IMR-90 (cell line): Measurements from ENCODE around the gene TANGO6. TPM values are rescaled to one million over a fixed set of nuclear protein-coding genes. Genes with fewer than 3 reads are reported as not detected.

Experiments
- ATAC-seq: fragments of 200-7000 bp; cut with Tn5 transposase; 2 replicates; pipeline ENCODE4 v1.9.1; 2020; ENCODE audit warnings: low read depth, mild to moderate bottlenecking, moderate library complexity
- BruUV-seq: library from RNA; stranded (reverse); fragments of 400-500 nt; replicated peaks from 2 replicates; lab custom pipeline; 2021; lab: Mats Ljungman, UMichigan
- CTCF ChIA-PET: fragments of 300-600 bp; formaldehyde crosslinking; extraction: SDS; loops from one replicate; lab custom pipeline; 2021; ENCODE audit warnings: antibody characterized with exemption; lab: Yijun Ruan, JAX
- POLR2A ChIA-PET: fragments of 300-600 bp; sonication (Branson Sonifier 250); formaldehyde crosslinking; loops from one replicate; lab custom pipeline; 2022; ENCODE audit warnings: antibody characterized with exemption; ENCODE audit not compliant: unreplicated experiment; lab: Charles Lee
- DNase-seq: peaks from one replicate; pipeline ENCODE4 v3.0.0; 2013
- H2AFZ ChIP-seq: replicated peaks from 2 replicates; pipeline ENCODE3; 2013; ENCODE audit warnings: low read length, mild to moderate bottlenecking; ENCODE audit not compliant: poor library complexity
- H2AK5ac ChIP-seq: 2 replicates; pipeline ENCODE4 v1.6.1; 2013; ENCODE audit warnings: low read depth, low read length, inconsistent platforms
- H2AK9ac ChIP-seq: replicated peaks from 2 replicates; pipeline ENCODE3; 2013; ENCODE audit warnings: mild to moderate bottlenecking, low read depth, low read length, moderate library complexity; ENCODE audit not compliant: poor library complexity
- H2BK120ac ChIP-seq: 2 replicates; pipeline ENCODE4 v1.6.1; 2013; ENCODE audit warnings: low read depth, low read length, inconsistent platforms
- H2BK15ac ChIP-seq: 3 replicates; pipeline ENCODE4 v1.6.1; 2013; ENCODE audit warnings: low read depth, low read length, inconsistent platforms
- H2BK20ac ChIP-seq: 2 replicates; pipeline ENCODE4 v1.6.1; 2013; ENCODE audit warnings: low read depth, mild to moderate bottlenecking, inconsistent platforms, low read length, moderate library complexity
- H2BK5ac ChIP-seq: 2 replicates; pipeline ENCODE4 v1.6.1; 2013; ENCODE audit warnings: mild to moderate bottlenecking, low read depth, low read length, inconsistent platforms; ENCODE audit not compliant: poor library complexity, severe bottlenecking
- H3K14ac ChIP-seq: replicated peaks from 2 replicates; pipeline ENCODE4 v1.6.1; 2013; ENCODE audit warnings: low read depth, low read length, inconsistent platforms
- H3K18ac ChIP-seq: 2 replicates; pipeline ENCODE4 v1.6.1; 2013; ENCODE audit warnings: low read depth, low read length, control low read depth
- H3K23ac ChIP-seq: 2 replicates; pipeline ENCODE4 v1.6.1; 2013; ENCODE audit warnings: low read depth, low read length, inconsistent platforms
- H3K27ac ChIP-seq: 2 replicates; pipeline ENCODE4 v1.5.1; 2013; ENCODE audit warnings: mild to moderate bottlenecking, control low read depth, low read length; ENCODE audit not compliant: insufficient read depth
- H3K27me3 ChIP-seq: 2 replicates; pipeline ENCODE4 v1.6.1; 2013; ENCODE audit warnings: low read length; ENCODE audit not compliant: control insufficient read depth, insufficient read depth
- H3K36me3 ChIP-seq: 2 replicates; pipeline ENCODE4 v1.6.1; 2013; ENCODE audit warnings: low read length, mixed read lengths; ENCODE audit not compliant: control insufficient read depth, insufficient read depth
- H3K4ac ChIP-seq: 2 replicates; pipeline ENCODE4 v1.6.1; 2013; ENCODE audit warnings: low read depth, low read length, inconsistent platforms
- H3K4me1 ChIP-seq: 2 replicates; pipeline ENCODE4 v1.6.1; 2013; ENCODE audit warnings: low read length, mixed read lengths; ENCODE audit not compliant: control insufficient read depth, insufficient read depth
- H3K4me2 ChIP-seq: 2 replicates; pipeline ENCODE4 v1.6.1; 2013; ENCODE audit warnings: low read depth, mild to moderate bottlenecking, control low read depth, low read length, moderate library complexity
- H3K4me3 ChIP-seq: 2 replicates; pipeline ENCODE4 v1.5.1; 2013; ENCODE audit warnings: low read depth, mild to moderate bottlenecking, control low read depth, low read length, moderate library complexity; ENCODE audit not compliant: insufficient read depth
- H3K56ac ChIP-seq: 2 replicates; pipeline ENCODE4 v1.6.1; 2013; ENCODE audit warnings: low read length, inconsistent platforms; ENCODE audit not compliant: insufficient read depth; ENCODE audit errors: extremely low read depth
- H3K79me1 ChIP-seq, 2 experiments: 2 replicates each; pipeline ENCODE4 v1.6.1; 2013; ENCODE audit warnings: low read length in 2 of 2, inconsistent platforms in 1 of 2, low read depth in 1 of 2
- H3K9ac ChIP-seq: 2 replicates; pipeline ENCODE4 v1.6.1; 2013; ENCODE audit warnings: low read depth, low read length, control low read depth
- H3K9me1 ChIP-seq: 2 replicates; pipeline ENCODE4 v1.6.1; 2013; ENCODE audit warnings: low read length, inconsistent platforms; ENCODE audit not compliant: insufficient read depth
- H3K9me3 ChIP-seq: 2 replicates; pipeline ENCODE4 v1.6.1; 2013; ENCODE audit warnings: low read length; ENCODE audit not compliant: control insufficient read depth, insufficient read depth
- H4K20me1 ChIP-seq: 2 replicates; pipeline ENCODE4 v1.6.1; 2013; ENCODE audit warnings: low read length, inconsistent platforms; ENCODE audit not compliant: insufficient read depth
- H4K5ac ChIP-seq: 2 replicates; pipeline ENCODE4 v1.6.1; 2013; ENCODE audit warnings: mild to moderate bottlenecking, low read depth, low read length, control low read depth
- H4K8ac ChIP-seq, 2 experiments: 2 replicates each; pipeline ENCODE4 v1.6.1; 2013; ENCODE audit warnings: low read depth in 2 of 2, low read length in 2 of 2, control low read depth in 1 of 2, inconsistent platforms in 1 of 2
- H4K91ac ChIP-seq: 2 replicates; pipeline ENCODE4 v1.6.1; 2013; ENCODE audit warnings: low read depth, low read length, inconsistent platforms; ENCODE audit not compliant: insufficient read depth
- BHLHE40 ChIP-seq: fragments of 150-350 bp; IDR thresholded peaks from 2 replicates; pipeline ENCODE4 v1.6.1; 2016; ENCODE audit warnings: mild to moderate bottlenecking, low read depth, low read length
- CEBPB ChIP-seq: IDR thresholded peaks from 2 replicates; pipeline ENCODE4 v1.6.1; 2012; ENCODE audit warnings: low read depth, low read length, improper control_type of control experiment
- CHD1 ChIP-seq: IDR thresholded peaks from 2 replicates; pipeline ENCODE4 v1.6.1; 2012; ENCODE audit warnings: low read depth, low read length, improper control_type of control experiment
- FOS ChIP-seq: fragments of 150-350 bp; IDR thresholded peaks from 2 replicates; pipeline ENCODE4 v1.6.1; 2016; ENCODE audit warnings: low read depth, low read length
- MAFK ChIP-seq: IDR thresholded peaks from 2 replicates; pipeline ENCODE4 v1.6.1; 2012; ENCODE audit warnings: low read depth, low read length, improper control_type of control experiment
- MAZ ChIP-seq: IDR thresholded peaks from 2 replicates; pipeline ENCODE4 v1.6.1; 2012; ENCODE audit warnings: low read depth, mild to moderate bottlenecking, low read length, improper control_type of control experiment, moderate library complexity, borderline replicate concordance
- NFE2L2 ChIP-seq: fragments of 150-350 bp; IDR thresholded peaks from 2 replicates; pipeline ENCODE4 v1.6.1; 2016; ENCODE audit warnings: low read depth, mild to moderate bottlenecking, low read length
- POLR2A ChIP-seq: IDR thresholded peaks from 2 replicates; pipeline ENCODE4 v1.6.1; 2012; ENCODE audit warnings: mild to moderate bottlenecking, low read depth, low read length
- RAD21 ChIP-seq: IDR thresholded peaks from 2 replicates; pipeline ENCODE4 v1.6.1; 2012; ENCODE audit warnings: low read length, improper control_type of control experiment
- SMC3 ChIP-seq: fragments of 150-350 bp; IDR thresholded peaks from 2 replicates; pipeline ENCODE4 v1.6.1; 2016; ENCODE audit warnings: low read depth, mild to moderate bottlenecking, antibody characterized with exemption, low read length, moderate library complexity
- WGBS, 2 experiments: methylation state at CpG; one replicate each; pipeline versions ENCODE4 v1.1.5 to v1.1.7; 2013; ENCODE audit warnings: missing lambda C conversion rate in 2 of 2; ENCODE audit not compliant: insufficient read length in 1 of 2; ENCODE audit errors: extremely low coverage in 2 of 2; 5-methylcytosine and 5-hydroxymethylcytosine counted together
- dilution Hi-C: fragments of 300-500 bp; cut with HindIII; formaldehyde crosslinking; loops from one replicate; pipeline ENCODE4 v1.14.3; 2018; ENCODE audit warnings: low sequenced_read_pairs; ENCODE audit not compliant: unreplicated experiment
- in situ Hi-C: fragments of 300-500 bp; cut with MboI; formaldehyde crosslinking; loops from 3 replicates; pipeline ENCODE4 v1.14.3; 2019; ENCODE audit warnings: low sequenced_read_pairs, inconsistent platforms, mixed read lengths
- intact Hi-C: fragments of 100-400 bp; cut with micrococcal nuclease; formaldehyde crosslinking; loops from 2 replicates; pipeline ENCODE4 v1.10.0; 2022
- polyA plus RNA-seq, 3 experiments: library from polyadenylated mRNA; depleted of rRNA; stranded (reverse); fragments of >200 nt; gene quantifications; 2 replicates each; pipeline ENCODE4 v1.2.3, GENCODE V29; 2012; ENCODE audit warnings: low replicate concordance in 1 of 3
- total RNA-seq: library from RNA; depleted of rRNA; stranded (reverse); fragments of >200 nt; gene quantifications from 2 replicates; pipeline ENCODE4 v1.2.3, GENCODE V29; 2012
- TF ChIP-seq, protein P1 (sequence below): fragments of 150-350 bp; IDR thresholded peaks from 2 replicates; pipeline ENCODE4 v1.6.1; 2016; ENCODE audit warnings: low read depth, mild to moderate bottlenecking, low read length, moderate library complexity, borderline replicate concordance
- TF ChIP-seq, protein P2 (sequence below): fragments of 150-350 bp; IDR thresholded peaks from 2 replicates; pipeline ENCODE4 v1.6.1; 2017; ENCODE audit warnings: mild to moderate bottlenecking, antibody characterized with exemption, low read length, low read depth
- TF ChIP-seq, protein P3 (sequence below): conservative IDR thresholded peaks from 2 replicates; pipeline ENCODE4 v1.5.1; 2012; ENCODE audit warnings: mild to moderate bottlenecking, low read depth, low read length, improper control_type of control experiment

Gene TANGO6
- total and polyA plus RNA-seq, 2 of the 4 experiments (the other 2 are of a cell fraction): 6.7 to 22.4 TPM

DNA sequence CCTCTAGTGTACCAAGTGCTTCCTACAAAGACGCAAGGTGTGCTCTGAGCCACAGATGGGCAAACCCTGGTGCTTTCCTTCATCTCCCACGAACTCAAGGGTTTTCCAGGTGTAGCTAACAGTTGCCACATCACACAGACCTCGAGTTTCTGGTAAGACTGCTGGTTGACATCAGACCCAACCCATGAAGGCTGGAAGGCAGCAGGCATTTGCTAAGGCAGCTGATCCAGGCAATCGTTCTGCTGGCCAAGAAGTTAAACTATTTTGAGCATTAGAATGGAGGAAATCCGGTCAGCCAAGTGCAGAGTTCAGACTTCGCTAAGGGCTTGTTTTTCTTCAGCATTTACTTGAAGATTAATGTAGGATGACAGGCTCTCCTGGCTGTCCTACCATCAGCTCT is 273.6 kb downstream of the TANGO6 start:
- Histone ChIP-seq H3K79me1 (peaks cover 33 to 69% of the 10 kb centered on the region in 2 experiments), H3K4me3 (no peak overlapping the region), H2BK15ac (no peak overlapping the region), H3K14ac (no peak overlapping the region), H4K5ac (no peak overlapping the region), H3K4me2 (no peak overlapping the region), H3K27ac (no peak overlapping the region), H3K9me3 (no peaks in the 10 kb centered on the region), H2BK20ac (no peak overlapping the region), H3K18ac (no peak overlapping the region), H2BK5ac (no peak overlapping the region), H4K91ac (no peak overlapping the region), H2AK9ac (no peak overlapping the region), H3K27me3 (no peaks in the 10 kb centered on the region), H3K56ac (no peak overlapping the region), H3K4ac (no peak overlapping the region), H2AK5ac (no peak overlapping the region), H3K9me1 (peaks cover 11% of the 10 kb centered on the region), H3K36me3 (peaks cover 59% of the 10 kb centered on the region), H4K20me1 (peaks cover 23% of the 10 kb centered on the region), H3K9ac (no peak overlapping the region), H3K4me1 (no peaks in the 10 kb centered on the region), H3K23ac (no peak overlapping the region), H4K8ac (no peak overlapping the region), H2BK120ac (no peak overlapping the region), H2AFZ (no peak overlapping the region)
- ChIA-PET POLR2A (no interaction called here), CTCF (no interaction called here)
- WGBS, 2 experiments: 91% methylated on average over 4 of the region's 6 CpGs; no CpG with 5 or more reads in 1 of the 2 experiments
- ATAC-seq (no peak), DNase-seq (no peak)
- TF ChIP-seq FOS (no peak), POLR2A (no peak), RAD21 (no peak), BHLHE40 (no peak), NFE2L2 (no peak), MAFK (no peak), CEBPB (no peak), SMC3 (no peak), CHD1 (no peak), MAZ (no peak)
- TF ChIP-seq, protein P1, sequence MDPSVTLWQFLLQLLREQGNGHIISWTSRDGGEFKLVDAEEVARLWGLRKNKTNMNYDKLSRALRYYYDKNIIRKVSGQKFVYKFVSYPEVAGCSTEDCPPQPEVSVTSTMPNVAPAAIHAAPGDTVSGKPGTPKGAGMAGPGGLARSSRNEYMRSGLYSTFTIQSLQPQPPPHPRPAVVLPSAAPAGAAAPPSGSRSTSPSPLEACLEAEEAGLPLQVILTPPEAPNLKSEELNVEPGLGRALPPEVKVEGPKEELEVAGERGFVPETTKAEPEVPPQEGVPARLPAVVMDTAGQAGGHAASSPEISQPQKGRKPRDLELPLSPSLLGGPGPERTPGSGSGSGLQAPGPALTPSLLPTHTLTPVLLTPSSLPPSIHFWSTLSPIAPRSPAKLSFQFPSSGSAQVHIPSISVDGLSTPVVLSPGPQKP: no peak
- TF ChIP-seq, protein P2, sequence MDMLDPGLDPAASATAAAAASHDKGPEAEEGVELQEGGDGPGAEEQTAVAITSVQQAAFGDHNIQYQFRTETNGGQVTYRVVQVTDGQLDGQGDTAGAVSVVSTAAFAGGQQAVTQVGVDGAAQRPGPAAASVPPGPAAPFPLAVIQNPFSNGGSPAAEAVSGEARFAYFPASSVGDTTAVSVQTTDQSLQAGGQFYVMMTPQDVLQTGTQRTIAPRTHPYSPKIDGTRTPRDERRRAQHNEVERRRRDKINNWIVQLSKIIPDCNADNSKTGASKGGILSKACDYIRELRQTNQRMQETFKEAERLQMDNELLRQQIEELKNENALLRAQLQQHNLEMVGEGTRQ: no peak
- TF ChIP-seq, protein P3, sequence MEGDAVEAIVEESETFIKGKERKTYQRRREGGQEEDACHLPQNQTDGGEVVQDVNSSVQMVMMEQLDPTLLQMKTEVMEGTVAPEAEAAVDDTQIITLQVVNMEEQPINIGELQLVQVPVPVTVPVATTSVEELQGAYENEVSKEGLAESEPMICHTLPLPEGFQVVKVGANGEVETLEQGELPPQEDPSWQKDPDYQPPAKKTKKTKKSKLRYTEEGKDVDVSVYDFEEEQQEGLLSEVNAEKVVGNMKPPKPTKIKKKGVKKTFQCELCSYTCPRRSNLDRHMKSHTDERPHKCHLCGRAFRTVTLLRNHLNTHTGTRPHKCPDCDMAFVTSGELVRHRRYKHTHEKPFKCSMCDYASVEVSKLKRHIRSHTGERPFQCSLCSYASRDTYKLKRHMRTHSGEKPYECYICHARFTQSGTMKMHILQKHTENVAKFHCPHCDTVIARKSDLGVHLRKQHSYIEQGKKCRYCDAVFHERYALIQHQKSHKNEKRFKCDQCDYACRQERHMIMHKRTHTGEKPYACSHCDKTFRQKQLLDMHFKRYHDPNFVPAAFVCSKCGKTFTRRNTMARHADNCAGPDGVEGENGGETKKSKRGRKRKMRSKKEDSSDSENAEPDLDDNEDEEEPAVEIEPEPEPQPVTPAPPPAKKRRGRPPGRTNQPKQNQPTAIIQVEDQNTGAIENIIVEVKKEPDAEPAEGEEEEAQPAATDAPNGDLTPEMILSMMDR: no peak
- dilution Hi-C loops (no loop called here), in situ Hi-C loops (loop anchor here (5.0 to 10.0 kb wide), 3 partner anchors 142 to 412 kb away; no protein-coding TSS in a partner anchor), intact Hi-C loops (no loop called here)
- no TSS peak for BruUV-seq
